ENCODE data around the gene ELF5. TPM values are rescaled to one million over a fixed set of nuclear protein-coding genes. Genes with fewer than 3 reads are reported as not detected.
A peak's percentile ranks its signal among the peaks of the same experiment; 100 is the strongest.

ELF5 gene
- total and polyA plus RNA-seq, 2 of the 13 experiments (the other 11 are each of a cell fraction or from before 2014, with no cell fraction given): 0.51 to 2.6 TPM

DNA sequence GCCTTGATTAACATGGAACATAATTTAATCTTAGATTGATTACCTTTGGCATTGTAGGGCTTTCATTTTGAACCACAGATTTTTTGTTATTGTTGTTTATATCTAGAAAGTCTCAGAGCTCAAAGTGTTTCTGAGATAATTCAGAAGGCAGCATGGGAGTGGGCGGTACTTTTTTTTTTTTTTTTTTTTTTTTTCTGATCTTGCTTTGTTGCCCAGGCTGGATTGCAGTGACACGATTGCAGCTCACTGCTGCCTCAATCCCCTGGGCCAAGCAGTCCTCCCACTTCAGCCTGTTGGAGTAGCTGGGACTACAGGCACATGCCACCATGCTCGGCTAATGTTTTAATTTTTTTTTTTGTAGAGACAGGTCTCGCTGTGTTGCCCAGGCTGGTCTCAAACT is 53.3 kb downstream of the ELF5 start:
- in situ Hi-C loops (cut with HindIII; ENCODE audit: extremely low pct_ligation_motif_present, low pct_unique_long_range_greater_than_20kb): no loop called here
- FAIRE-seq: no peak
- ChIA-PET CTCF (ENCODE audit: low intra/inter-chr PET ratio, low total read pairs) (no interaction called here), POLR2A (interaction anchor here (1.7 kb wide), 1 partner anchor 96 kb away, joined by 5 read pairs; no protein-coding TSS in a partner anchor)
- BruUV-seq (replicated peaks): no TSS peak
- DNase-seq (ENCODE audit: low spot score): no peak
- Histone ChIP-seq H3K27ac (ENCODE audit: extremely low read length, insufficient read depth, low read length) (no peak overlapping the region), H3K4me2 (ENCODE audit: low read depth, low read length) (no peak overlapping the region), H4K20me1 (ENCODE audit: insufficient read depth, low read length) (no peaks in the 10 kb centered on the region), H3K79me2 (ENCODE audit: insufficient read depth, low read length) (peaks cover 3% of the 10 kb centered on the region), H3K9ac (ENCODE audit: insufficient read depth, low read depth, low read length) (no peak overlapping the region), H2AFZ (ENCODE audit: low read length) (no peak overlapping the region), H3K9me3 (ENCODE audit: low read length) (no peaks in the 10 kb centered on the region), H3K36me3 (replicated peaks in 1 of 2; ENCODE audit: control insufficient read depth in 1 of 2, insufficient read depth in 2 of 2, low read length in 2 of 2) (peaks cover 13 to 65% of the 10 kb centered on the region in 2 experiments), H3K4me1 (ENCODE audit: insufficient read depth, low read length) (peaks cover 78% of the 10 kb centered on the region), H3K4me3 (replicated peaks in 1 of 3; ENCODE audit: insufficient read depth in 1 of 3, low read depth in 2 of 3, low read length in 3 of 3) (no peak overlapping the region), H3K27me3 (ENCODE audit: control insufficient read depth in 1 of 2, insufficient read depth in 2 of 2, low read length in 2 of 2) (no peaks in the 10 kb centered on the region)
- WGBS (ENCODE audit: low lambda C conversion rate): 95% methylated on average over 4 of the region's 4 CpGs
- TF ChIP-seq LCORL (IDR thresholded peaks at IDR 0.05) (no peak), LCORL (CRISPR knock-in tag; IDR thresholded peaks at IDR 0.05) (no peak)
- TF ChIP-seq, protein P1, sequence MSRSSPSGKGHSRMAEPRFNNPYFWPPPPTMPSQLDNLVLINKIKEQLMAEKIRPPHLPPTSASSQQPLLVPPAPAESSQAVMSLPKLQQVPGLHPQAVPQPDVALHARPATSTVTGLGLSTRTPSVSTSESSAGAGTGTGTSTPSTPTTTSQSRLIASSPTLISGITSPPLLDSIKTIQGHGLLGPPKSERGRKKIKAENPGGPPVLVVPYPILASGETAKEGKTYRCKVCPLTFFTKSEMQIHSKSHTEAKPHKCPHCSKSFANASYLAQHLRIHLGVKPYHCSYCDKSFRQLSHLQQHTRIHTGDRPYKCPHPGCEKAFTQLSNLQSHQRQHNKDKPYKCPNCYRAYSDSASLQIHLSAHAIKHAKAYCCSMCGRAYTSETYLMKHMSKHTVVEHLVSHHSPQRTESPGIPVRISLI (CRISPR knock-in tag; IDR thresholded peaks at IDR 0.05; ENCODE audit: borderline replicate concordance): peak; percentile 55; the same call in 1 of the 2 replicates
- TF ChIP-seq, protein P2, sequence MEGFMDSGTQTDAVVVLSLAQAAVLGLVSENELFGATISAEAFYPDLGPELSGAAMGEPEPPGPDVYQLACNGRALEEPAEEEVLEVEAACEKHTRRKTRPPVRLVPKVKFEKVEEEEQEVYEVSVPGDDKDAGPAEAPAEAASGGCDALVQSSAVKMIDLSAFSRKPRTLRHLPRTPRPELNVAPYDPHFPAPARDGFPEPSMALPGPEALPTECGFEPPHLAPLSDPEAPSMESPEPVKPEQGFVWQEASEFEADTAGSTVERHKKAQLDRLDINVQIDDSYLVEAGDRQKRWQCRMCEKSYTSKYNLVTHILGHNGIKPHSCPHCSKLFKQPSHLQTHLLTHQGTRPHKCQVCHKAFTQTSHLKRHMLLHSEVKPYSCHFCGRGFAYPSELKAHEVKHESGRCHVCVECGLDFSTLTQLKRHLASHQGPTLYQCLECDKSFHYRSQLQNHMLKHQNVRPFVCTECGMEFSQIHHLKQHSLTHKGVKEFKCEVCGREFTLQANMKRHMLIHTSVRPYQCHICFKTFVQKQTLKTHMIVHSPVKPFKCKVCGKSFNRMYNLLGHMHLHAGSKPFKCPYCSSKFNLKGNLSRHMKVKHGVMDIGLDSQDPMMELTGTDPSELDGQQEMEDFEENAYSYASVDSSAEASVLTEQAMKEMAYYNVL (CRISPR knock-in tag; IDR thresholded peaks at IDR 0.05; ENCODE audit: borderline replicate concordance): no peak
- ATAC-seq: no peak
- intact Hi-C loops (cut with micrococcal nuclease; ENCODE audit: unreplicated experiment): loop anchor here (5.0 to 10.0 kb wide), 2 partner anchors 285 to 463 kb away; no protein-coding TSS in a partner anchor

All from HepG2 (cell line).